Psoas muscle (tissue), 8 donors: ENCODE data around the gene ZNF587B. TPM values are rescaled to one million over a fixed set of nuclear protein-coding genes. Genes with fewer than 3 reads are reported as not detected.
A peak's percentile ranks its signal among the peaks of the same experiment; 100 is the strongest.
"Not testable (repeated sequence)": the region's sequence is repeated elsewhere in the genome, so short reads cannot be mapped to it uniquely, and the experiment has no call there.

Experiments used
- ATAC-seq, 4 donors: fragments of 200-7000 bp; cut with Tn5 transposase; one replicate each; pipeline ENCODE4 v1.9.1; 2020; ENCODE audit warnings: moderate library complexity in 3 of 4, mild to moderate bottlenecking in 2 of 4
- DNase-seq, 2 donors: peaks; one replicate each; pipeline ENCODE4 v3.0.0-alpha.2; 2020
- H3K27ac ChIP-seq: fragments of 200-600 bp; one replicate; pipeline ENCODE4 v1.8.0; 2022
- H3K27me3 ChIP-seq, 3 donors: fragments of 200-600 bp in 1 of 3; one replicate each; pipeline versions ENCODE4 v1.6.1 to v1.8.0; 2013 to 2022; ENCODE audit warnings: low read length in 2 of 3, mild to moderate bottlenecking in 2 of 3, moderate library complexity in 1 of 3; ENCODE audit not compliant: insufficient read depth in 3 of 3
- H3K36me3 ChIP-seq, 2 donors: fragments of 200-600 bp in 1 of 2; one replicate each; pipeline versions ENCODE4 v1.6.1 to v1.8.0; 2013 to 2022; ENCODE audit warnings: low read depth in 1 of 2, mild to moderate bottlenecking in 1 of 2, moderate library complexity in 1 of 2; ENCODE audit not compliant: insufficient read depth in 1 of 2
- H3K4me1 ChIP-seq: fragments of 200-600 bp; one replicate; pipeline ENCODE4 v1.8.0; 2022
- H3K4me3 ChIP-seq: fragments of 200-600 bp; one replicate; pipeline ENCODE4 v1.8.0; 2022; ENCODE audit warnings: mild to moderate bottlenecking
- H3K9me3 ChIP-seq: fragments of 200-600 bp; one replicate; pipeline ENCODE4 v1.8.0; 2022
- WGBS, 3 donors: extraction: QIAGEN DNeasy Blood & Tissue Kit; methylation state at CpG; one replicate each; pipeline versions ENCODE4 v1.1.6 to v1.1.7; 2013; 5-methylcytosine and 5-hydroxymethylcytosine counted together
- intact Hi-C, 2 donors: fragments of 100-400 bp; cut with DNase I; formaldehyde crosslinking; loops; one replicate each; pipeline versions ENCODE4 v1.11.0 to v1.14.2; 2022
- polyA plus RNA-seq, 3 donors: library from polyadenylated mRNA; stranded (reverse); fragments of 200-250 nt; gene quantifications; one replicate each; pipeline ENCODE4 v1.2.3, GENCODE V29; 2013
- total RNA-seq, 4 donors: library from RNA; stranded (reverse); fragmentation: NEBNext Ultra II Directional in 2 of 4; extraction: Animal tissue kit (Norgen Biotek cat#: 25700) in 2 of 4; gene quantifications; one replicate each; pipeline versions ENCODE4 v1.2.1 to v1.2.4, GENCODE V29; 2021 to 2023
- TF ChIP-seq, protein P1 (sequence below): fragments of 200-600 bp; IDR thresholded peaks from one replicate; pipeline ENCODE4 v1.8.0; 2022; ENCODE audit warnings: antibody characterized with exemption
- donor health status: healthy with polysubstance abuse.
- donor health status: DM: no; HTN: no; CAD: no; lungs with moderate emphysema.
- donor health status: Bipolar disorder and iron deficiency.
- donor health status: healthy.
- donor health status: DM: yes; HTN: yes; CAD: no.
- donor health status: DM: no; HTN: no; CAD: no.
- donor health status: DM: no; HTN: no; CAD: no.
- donor health status: DM: yes; HTN: yes; CAD: no.

The ZNF587B gene
- total and polyA plus RNA-seq, 7 donors: 1.4 to 7.9 (median 5.8) TPM

GRCh38 chr19:57850553-57851017 lies 20.5 kb downstream of the ZNF587B start:
- Histone ChIP-seq H3K9me3 (no peaks in the 10 kb centered on the region), H3K4me1 (peaks cover 8% of the 10 kb centered on the region), H3K27ac (peak overlapping the region; percentile 76), H3K36me3 (peaks cover 0 to 5% of the 10 kb centered on the region in 2 donors), H3K4me3 (peak overlapping the region; percentile 89), H3K27me3 (no peaks in the 10 kb centered on the region)
- ATAC-seq (peak in 1 of 4 donors; percentile 6), DNase-seq (no peak)
- TF ChIP-seq, protein P1, sequence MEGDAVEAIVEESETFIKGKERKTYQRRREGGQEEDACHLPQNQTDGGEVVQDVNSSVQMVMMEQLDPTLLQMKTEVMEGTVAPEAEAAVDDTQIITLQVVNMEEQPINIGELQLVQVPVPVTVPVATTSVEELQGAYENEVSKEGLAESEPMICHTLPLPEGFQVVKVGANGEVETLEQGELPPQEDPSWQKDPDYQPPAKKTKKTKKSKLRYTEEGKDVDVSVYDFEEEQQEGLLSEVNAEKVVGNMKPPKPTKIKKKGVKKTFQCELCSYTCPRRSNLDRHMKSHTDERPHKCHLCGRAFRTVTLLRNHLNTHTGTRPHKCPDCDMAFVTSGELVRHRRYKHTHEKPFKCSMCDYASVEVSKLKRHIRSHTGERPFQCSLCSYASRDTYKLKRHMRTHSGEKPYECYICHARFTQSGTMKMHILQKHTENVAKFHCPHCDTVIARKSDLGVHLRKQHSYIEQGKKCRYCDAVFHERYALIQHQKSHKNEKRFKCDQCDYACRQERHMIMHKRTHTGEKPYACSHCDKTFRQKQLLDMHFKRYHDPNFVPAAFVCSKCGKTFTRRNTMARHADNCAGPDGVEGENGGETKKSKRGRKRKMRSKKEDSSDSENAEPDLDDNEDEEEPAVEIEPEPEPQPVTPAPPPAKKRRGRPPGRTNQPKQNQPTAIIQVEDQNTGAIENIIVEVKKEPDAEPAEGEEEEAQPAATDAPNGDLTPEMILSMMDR: no peak
- WGBS, 3 donors: 12 to 16% (median 13%) methylated on average over 11 of the region's 11 CpGs
- intact Hi-C loops: no loop called here

- ATAC-seq, H3K27me3 ChIP-seq, H3K9me3 ChIP-seq, DNase-seq, H3K4me1 ChIP-seq, H3K27ac ChIP-seq, H3K4me3 ChIP-seq, intact Hi-C loops: not testable (repeated sequence)
- peaks cover 0 to 13% of the 10 kb centered on the region in 2 donors for H3K36me3 ChIP-seq
- 86 to 95% (median 88%) methylated on average over 4 to 5 of the region's 6 CpGs for WGBS, 3 donors
Observed at GRCh38 chr19:57851812-57852603, 21.9 kb downstream of the ZNF587B start.

GRCh38 chr19:57854117-57854516 lies 24.0 kb downstream of the ZNF587B start:
- 38 to 77% (median 65%) methylated on average over 2 of the region's 2 CpGs for WGBS, 3 donors
- DNase-seq, H3K4me3 ChIP-seq, H3K9me3 ChIP-seq, H3K4me1 ChIP-seq, H3K27ac ChIP-seq, intact Hi-C loops, H3K27me3 ChIP-seq: not testable (repeated sequence)
- peaks cover 0 to 28% of the 10 kb centered on the region in 2 donors for H3K36me3 ChIP-seq
- ATAC-seq: peak in 1 of 4 donors; percentile 14

- H3K27me3 ChIP-seq, H3K4me3 ChIP-seq, DNase-seq, H3K27ac ChIP-seq, ATAC-seq, intact Hi-C loops, H3K4me1 ChIP-seq: not testable (repeated sequence)
- Histone ChIP-seq H3K36me3 (peaks cover 3 to 91% of the 10 kb centered on the region in 2 donors), H3K9me3 (peaks cover 10% of the 10 kb centered on the region)
- 90 to 94% (median 92%) methylated on average over 3 of the region's 3 CpGs for WGBS, 3 donors
Observed at GRCh38 chr19:57862351-57862750, 32.3 kb downstream of the ZNF587B start.

DNA sequence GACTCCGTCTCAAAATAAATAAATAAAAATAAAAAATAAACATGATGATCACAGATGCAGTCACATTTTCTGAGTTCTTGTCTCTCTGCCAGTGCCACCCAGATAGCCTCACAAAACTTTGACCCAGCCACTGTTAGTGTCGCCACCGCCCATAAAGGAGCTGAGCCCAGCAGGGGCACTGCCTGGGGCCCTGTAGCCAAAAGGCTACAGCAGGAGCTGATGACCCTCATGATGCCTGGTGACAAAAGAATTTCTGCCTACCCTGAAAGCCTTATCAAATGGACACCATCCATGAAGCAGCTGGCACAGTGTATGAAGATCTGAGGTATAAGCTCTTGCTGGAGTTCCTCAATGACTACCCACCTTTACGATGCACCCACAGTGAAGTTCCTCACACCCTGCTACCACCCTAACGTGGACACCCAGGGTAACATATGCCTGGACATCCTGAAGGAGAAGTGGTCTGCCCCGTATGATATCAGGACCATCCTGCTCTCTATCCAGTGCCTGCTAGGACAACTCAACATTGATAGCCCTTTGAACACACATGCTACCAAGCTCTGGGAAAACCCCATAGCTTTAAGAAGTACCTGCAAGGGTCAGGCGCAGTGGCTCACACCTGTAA lies 37.9 kb downstream of the ZNF587B start:
- peak in 1 of 4 donors; percentile 16 for ATAC-seq
- TF ChIP-seq, protein P1: no peak
- DNase-seq: no peak
- intact Hi-C loops: no loop called here
- no peak overlapping the region for H3K27ac ChIP-seq
- H3K27me3 ChIP-seq: no peaks in the 10 kb centered on the region
- H3K4me1 ChIP-seq: no peaks in the 10 kb centered on the region
- no peak overlapping the region for H3K4me3 ChIP-seq
- peaks cover 3 to 57% of the 10 kb centered on the region in 2 donors for H3K36me3 ChIP-seq
- H3K9me3 ChIP-seq: peaks cover 43% of the 10 kb centered on the region
- WGBS, 3 donors: 94 to 99% (median 97%) methylated on average over 7 of the region's 7 CpGs

DNA sequence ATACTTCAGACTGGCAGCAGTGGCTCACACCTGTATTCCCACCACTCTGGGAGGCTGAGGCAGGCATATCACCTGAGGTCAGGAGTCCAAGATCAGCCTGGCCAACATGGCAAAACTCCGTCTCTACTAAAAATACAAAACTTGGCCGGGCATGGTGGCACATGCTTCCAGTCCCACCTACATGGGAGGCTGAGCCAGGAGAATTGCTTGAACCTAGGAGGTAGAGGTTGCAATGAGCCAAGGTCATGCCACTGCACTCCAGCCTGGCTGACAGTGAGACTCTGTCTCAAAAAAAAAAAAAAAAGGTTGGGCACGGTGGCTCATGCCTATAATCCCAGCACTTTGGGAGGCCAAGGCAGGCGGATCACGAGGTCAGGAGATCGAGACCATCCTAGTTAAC lies 39.6 kb downstream of the ZNF587B start:
- H3K27me3 ChIP-seq, H3K27ac ChIP-seq, H3K4me3 ChIP-seq, intact Hi-C loops, H3K4me1 ChIP-seq, DNase-seq: not testable (repeated sequence)
- peak in 1 of 4 donors; percentile 26 for ATAC-seq
- Histone ChIP-seq H3K36me3 (peaks cover 10 to 41% of the 10 kb centered on the region in 2 donors), H3K9me3 (peaks cover 54% of the 10 kb centered on the region)
- 70 to 77% (median 71%) methylated on average over 5 to 6 of the region's 6 CpGs for WGBS, 3 donors
